CD4-positive, alpha-beta memory T cell (primary cell): Measurements from ENCODE around the gene C3. TPM values are rescaled to one million over a fixed set of nuclear protein-coding genes. Genes with fewer than 3 reads are reported as not detected.
"Not testable (repeated sequence)": the region's sequence is repeated elsewhere in the genome, so short reads cannot be mapped to it uniquely, and the experiment has no call there.

ENCODE experiments used
- CTCF ChIA-PET: fragments of 350-600 bp; sonication (Branson Sonifier 250); formaldehyde crosslinking; loops from one replicate; lab custom pipeline; 2021; ENCODE audit warnings: inconsistent platforms; ENCODE audit not compliant: partially characterized antibody; lab: Charles Lee
- POLR2A ChIA-PET: fragments of 350-600 bp; sonication (Branson Sonifier 250); formaldehyde crosslinking; loops from one replicate; lab custom pipeline; 2021; ENCODE audit not compliant: partially characterized antibody; lab: Charles Lee
- DNase-seq, 5 donors: peaks; one replicate each; pipeline versions ENCODE4 v3.0.0 to v3.0.0-alpha.2; 2020 to 2022; ENCODE audit warnings: mixed read lengths in 1 of 5
- H3K27ac ChIP-seq: one replicate; pipeline ENCODE4 v1.7.0; 2013; ENCODE audit warnings: low read depth, low read length
- H3K27me3 ChIP-seq: 2 replicates; pipeline ENCODE4 v1.7.0; 2013; ENCODE audit warnings: mild to moderate bottlenecking, low read length, moderate library complexity; ENCODE audit not compliant: insufficient read depth
- H3K36me3 ChIP-seq: 2 replicates; pipeline ENCODE4 v1.7.0; 2013; ENCODE audit warnings: mild to moderate bottlenecking, low read length, moderate library complexity; ENCODE audit not compliant: insufficient read depth
- H3K4me1 ChIP-seq: 2 replicates; pipeline ENCODE4 v1.7.0; 2013; ENCODE audit warnings: mild to moderate bottlenecking, low read length, moderate library complexity; ENCODE audit not compliant: insufficient read depth
- H3K4me3 ChIP-seq, 2 donors: one replicate each; pipeline ENCODE4 v1.7.0; 2013; ENCODE audit warnings: low read length in 2 of 2, mild to moderate bottlenecking in 1 of 2
- H3K9me3 ChIP-seq, 2 donors: one replicate each; pipeline ENCODE4 v1.7.0; 2013; ENCODE audit warnings: low read length in 2 of 2, control low read depth in 1 of 2; ENCODE audit not compliant: control insufficient read depth in 1 of 2
- H3K27ac Mint-ChIP-seq, 7 donors: one replicate each; pipeline ENCODE4 v1.8.0; 2020 to 2021; ENCODE audit warnings: mixed read lengths in 7 of 7, mild to moderate bottlenecking in 6 of 7, inconsistent platforms in 3 of 7, moderate library complexity in 3 of 7
- H3K27me3 Mint-ChIP-seq, 2 donors: one replicate each; pipeline ENCODE4 v1.8.0; 2020 to 2021; ENCODE audit warnings: mixed read lengths in 2 of 2
- H3K36me3 Mint-ChIP-seq, 2 donors: one replicate each; pipeline ENCODE4 v1.8.0; 2020 to 2021; ENCODE audit warnings: mixed read lengths in 2 of 2, inconsistent platforms in 1 of 2, mild to moderate bottlenecking in 1 of 2
- H3K4me1 Mint-ChIP-seq, 4 donors: one replicate each; pipeline ENCODE4 v1.8.0; 2020 to 2021; ENCODE audit warnings: mixed read lengths in 4 of 4, mild to moderate bottlenecking in 1 of 4
- H3K4me3 Mint-ChIP-seq, 8 donors: one replicate each; pipeline ENCODE4 v1.8.0; 2020 to 2021; ENCODE audit warnings: mixed read lengths in 8 of 8, mild to moderate bottlenecking in 7 of 8, moderate library complexity in 6 of 8, inconsistent platforms in 3 of 8
- H3K9me3 Mint-ChIP-seq, 8 donors: one replicate each; pipeline ENCODE4 v1.8.0; 2020 to 2021; ENCODE audit warnings: mixed read lengths in 8 of 8, mild to moderate bottlenecking in 5 of 8, inconsistent platforms in 3 of 8, moderate library complexity in 1 of 8
- intact Hi-C: fragments of 100-400 bp; cut with micrococcal nuclease; formaldehyde crosslinking; loops from one replicate; pipeline ENCODE4 v1.15.1; 2023
- polyA plus RNA-seq, 2 donors: library from polyadenylated mRNA; unstranded; fragments of 300-500 nt; fragmentation: Illumina TruSeq; gene quantifications; one replicate each; pipeline ENCODE4 v1.2.3, GENCODE V29; 2021
- total RNA-seq, 2 experiments: library from RNA; stranded (reverse); gene quantifications; one replicate each; pipeline ENCODE4 v1.2.3, GENCODE V29; 2021

Gene C3
- total and polyA plus RNA-seq, 4 experiments from 2014 or later = 1.5 to 2.2 TPM; not detected in 2

- POLR2A ChIA-PET = interaction anchor here (0.7 to 3.1 kb wide), 13 partner anchors 9 to 244 kb away, joined by 3 to 47 read pairs (median 5); partner anchors contain the start of genes GPR108, KHSRP and TNFSF9
- H3K4me1 Mint-ChIP-seq = peaks cover 19 to 51% (median 37%) of the 10 kb centered on the region in 4 donors
- peak in 3 of 5 donors; percentile 33 to 73 (median 36) for DNase-seq
- H3K27me3 Mint-ChIP-seq = no peaks in the 10 kb centered on the region
- Histone ChIP-seq H3K27me3 (no peaks in the 10 kb centered on the region), H3K9me3 (no peaks in the 10 kb centered on the region), H3K27ac (peak overlapping the region; percentile 71), H3K36me3 (peaks cover 9% of the 10 kb centered on the region), H3K4me1 (peaks cover 50% of the 10 kb centered on the region), H3K4me3 (peak overlapping the region; percentile 64 to 81)
- CTCF ChIA-PET = interaction anchor here (0.9 to 2.9 kb wide), 8 partner anchors 12 to 195 kb away, joined by 3 to 9 read pairs (median 4); no protein-coding TSS in a partner anchor
- H3K9me3 Mint-ChIP-seq = peaks cover 0 to 2% (median 0%) of the 10 kb centered on the region in 8 donors
- intact Hi-C loops = loop anchor here (2.0 kb wide), 2 partner anchors 14 to 28 kb away; no protein-coding TSS in a partner anchor
- H3K27ac Mint-ChIP-seq = peak overlapping the region; percentile 94 to 99 (median 97)
- peaks cover 0 to 34% of the 10 kb centered on the region in 2 donors for H3K36me3 Mint-ChIP-seq
- H3K4me3 Mint-ChIP-seq = peak overlapping the region; percentile 97 to 100 (median 98)
Observed at GRCh38 chr19:6668691-6669090, 51.8 kb downstream of the C3 start.

GRCh38 chr19:6667114-6667627 is 53.3 kb downstream of the C3 start:
- H3K4me1 ChIP-seq = peaks cover 61% of the 10 kb centered on the region
- POLR2A ChIA-PET = interaction anchor here (1.2 to 3.1 kb wide), 2 partner anchors 15 to 19 kb away, joined by 4 to 10 read pairs; no protein-coding TSS in a partner anchor
- H3K27me3 ChIP-seq = no peaks in the 10 kb centered on the region
- H3K27ac ChIP-seq = peak overlapping the region; percentile 2
- peak overlapping the region; percentile 67 to 86 (median 70) for H3K4me3 Mint-ChIP-seq
- H3K9me3 Mint-ChIP-seq = peaks cover 0 to 2% (median 0%) of the 10 kb centered on the region in 8 donors
- peak overlapping the region; percentile 43 to 97 (median 86) for H3K27ac Mint-ChIP-seq
- no peaks in the 10 kb centered on the region for H3K9me3 ChIP-seq
- peaks cover 21 to 48% (median 35%) of the 10 kb centered on the region in 4 donors for H3K4me1 Mint-ChIP-seq
- DNase-seq = peak in 1 of 5 donors; percentile 55
- CTCF ChIA-PET = no interaction called here
- peaks cover 9% of the 10 kb centered on the region for H3K36me3 ChIP-seq
- H3K27me3 Mint-ChIP-seq = no peaks in the 10 kb centered on the region
- peaks cover 0 to 35% of the 10 kb centered on the region in 2 donors for H3K36me3 Mint-ChIP-seq
- intact Hi-C loops = no loop called here
- no peak overlapping the region for H3K4me3 ChIP-seq

- peaks cover 9% of the 10 kb centered on the region for H3K36me3 ChIP-seq
- H3K27ac Mint-ChIP-seq = peak overlapping the region in 1 of 7 donors; percentile 7
- peaks cover 0 to 2% (median 0%) of the 10 kb centered on the region in 8 donors for H3K9me3 Mint-ChIP-seq
- ChIA-PET POLR2A (interaction anchor here (1.5 to 2.7 kb wide), 2 partner anchors 10 to 11 kb away, joined by 5 to 16 read pairs; no protein-coding TSS in a partner anchor), CTCF (no interaction called here)
- H3K27me3 ChIP-seq = no peaks in the 10 kb centered on the region
- peak overlapping the region in 1 of 8 donors; percentile 4 for H3K4me3 Mint-ChIP-seq
- DNase-seq = no peak
- H3K9me3 ChIP-seq = no peaks in the 10 kb centered on the region
- intact Hi-C loops = no loop called here
- peaks cover 4 to 38% of the 10 kb centered on the region in 2 donors for H3K36me3 Mint-ChIP-seq
- H3K4me1 ChIP-seq = peaks cover 72% of the 10 kb centered on the region
- H3K27ac ChIP-seq = no peak overlapping the region
- H3K27me3 Mint-ChIP-seq = no peaks in the 10 kb centered on the region
- H3K4me1 Mint-ChIP-seq = peaks cover 28 to 33% (median 29%) of the 10 kb centered on the region in 4 donors
- no peak overlapping the region for H3K4me3 ChIP-seq
Observed at GRCh38 chr19:6664916-6665315, 55.5 kb downstream of the C3 start.

GRCh38 chr19:6663236-6664201 is 56.9 kb downstream of the C3 start:
- CTCF ChIA-PET = no interaction called here
- intact Hi-C loops = no loop called here
- Mint-ChIP-seq H3K4me1 (peaks cover 20 to 26% (median 25%) of the 10 kb centered on the region in 4 donors), H3K9me3 (no peaks in the 10 kb centered on the region), H3K4me3 (no peak overlapping the region), H3K27me3 (no peaks in the 10 kb centered on the region), H3K36me3 (peaks cover 4 to 26% of the 10 kb centered on the region in 2 donors), H3K27ac (no peak overlapping the region)
- peaks cover 64% of the 10 kb centered on the region for H3K4me1 ChIP-seq
- H3K27ac ChIP-seq = peak overlapping the region; percentile 52
- no peak overlapping the region for H3K4me3 ChIP-seq
- POLR2A ChIA-PET = interaction anchor here (1.5 to 2.7 kb wide), 2 partner anchors 9 to 13 kb away, joined by 5 to 16 read pairs; no protein-coding TSS in a partner anchor
- peaks cover 9% of the 10 kb centered on the region for H3K36me3 ChIP-seq
- H3K9me3 ChIP-seq = no peaks in the 10 kb centered on the region
- peak in 1 of 5 donors; percentile 74 for DNase-seq
- H3K27me3 ChIP-seq = no peaks in the 10 kb centered on the region

GRCh38 chr19:6662702-6663101 is 57.7 kb downstream of the C3 start:
- CTCF ChIA-PET = no interaction called here
- DNase-seq = no peak
- H3K27ac Mint-ChIP-seq = peak overlapping the region in 1 of 7 donors; percentile 86

GRCh38 chr19:6661509-6662244 is 58.8 kb downstream of the C3 start:
- Histone ChIP-seq H3K4me1 (peaks cover 53% of the 10 kb centered on the region), H3K27ac (peak overlapping the region; percentile 52)
- H3K4me3 ChIP-seq, H3K36me3 ChIP-seq, H3K27me3 Mint-ChIP-seq, H3K9me3 ChIP-seq, H3K9me3 Mint-ChIP-seq, H3K27me3 ChIP-seq, intact Hi-C loops: not testable (repeated sequence)
- ChIA-PET CTCF (interaction anchor here (1.2 to 1.6 kb wide), 2 partner anchors 13 to 28 kb away, joined by 3 to 6 read pairs; no protein-coding TSS in a partner anchor), POLR2A (interaction anchor here (0.6 to 1.7 kb wide), 9 partner anchors 8 to 202 kb away, joined by 3 to 7 read pairs (median 4); partner anchors contain the start of genes TNFSF14 and TRIP10)
- peak; percentile 64 to 90 (median 73) for DNase-seq
- Mint-ChIP-seq H3K4me3 (peak overlapping the region in 4 of 8 donors; percentile 9 to 64 (median 30)), H3K27ac (peak overlapping the region in 4 of 7 donors; percentile 80 to 97 (median 91)), H3K36me3 (peaks cover 4 to 19% of the 10 kb centered on the region in 2 donors), H3K4me1 (peaks cover 11 to 30% (median 21%) of the 10 kb centered on the region in 4 donors)

More at GRCh38 chr19:6662702-6663101, 57.7 kb downstream of the C3 start:
- H3K27ac ChIP-seq = peak overlapping the region; percentile 52
- peak overlapping the region in 1 of 8 donors; percentile 33 for H3K4me3 Mint-ChIP-seq
- POLR2A ChIA-PET = interaction anchor here (1.4 to 1.7 kb wide), 3 partner anchors 7 to 76 kb away, joined by 5 to 7 read pairs (median 6); partner anchors contain the start of genes TNFSF14 and TRIP10
- H3K27me3 Mint-ChIP-seq = no peaks in the 10 kb centered on the region
- peaks cover 62% of the 10 kb centered on the region for H3K4me1 ChIP-seq
- H3K36me3 Mint-ChIP-seq = peaks cover 4 to 26% of the 10 kb centered on the region in 2 donors
- peaks cover 19 to 28% (median 26%) of the 10 kb centered on the region in 4 donors for H3K4me1 Mint-ChIP-seq
- H3K9me3 Mint-ChIP-seq = no peaks in the 10 kb centered on the region
- no peaks in the 10 kb centered on the region for H3K9me3 ChIP-seq
- H3K36me3 ChIP-seq = peaks cover 9% of the 10 kb centered on the region
- intact Hi-C loops = no loop called here
- H3K4me3 ChIP-seq = no peak overlapping the region
- H3K27me3 ChIP-seq = no peaks in the 10 kb centered on the region
